Measurements from ENCODE around the gene HOXD8.

The HOXD8 gene

DNA sequence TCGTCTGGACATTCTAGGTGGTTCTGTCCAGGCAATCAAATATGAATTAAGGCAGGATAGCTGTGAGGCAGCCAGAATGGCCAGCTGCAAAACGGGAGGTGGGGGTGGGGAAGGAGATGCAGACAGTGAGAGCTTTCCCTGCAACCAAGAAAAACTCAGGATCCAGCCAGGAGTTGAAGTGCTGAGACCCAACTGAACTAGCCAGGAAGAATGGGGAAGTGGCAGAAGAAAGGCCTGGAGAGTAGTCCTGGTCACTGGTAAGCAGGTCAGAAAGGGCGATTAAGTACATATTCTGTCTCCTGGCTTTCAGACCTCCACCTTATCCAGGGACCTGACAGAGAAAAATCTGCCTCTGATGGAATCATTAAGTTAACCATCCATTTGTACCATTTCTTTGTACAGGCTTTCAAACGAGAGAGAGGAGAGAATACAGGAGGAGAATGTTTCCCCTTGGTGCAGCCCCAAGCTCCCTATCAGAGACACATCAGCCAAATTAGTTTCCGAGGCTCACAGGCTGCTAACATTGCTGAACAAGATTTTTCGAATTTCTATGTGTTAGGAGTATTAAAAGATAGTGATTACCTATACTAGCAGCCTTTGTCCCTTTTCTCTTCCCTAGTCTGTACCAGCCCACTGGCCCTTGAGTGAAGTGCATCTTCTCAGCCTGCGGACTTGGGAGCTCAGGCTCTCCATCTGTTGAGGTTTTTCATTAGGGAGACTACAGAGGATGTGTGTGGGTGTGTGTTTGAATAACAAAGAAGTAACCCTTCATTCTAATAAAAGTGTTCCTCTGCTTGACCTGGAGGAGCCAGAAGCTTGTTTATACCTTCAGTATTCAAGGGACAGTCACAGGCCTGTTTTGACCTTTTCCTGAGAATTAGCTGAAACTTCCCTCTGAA is 46.5 kb downstream of the HOXD8 start:
- no peak for DNase-seq

DNA sequence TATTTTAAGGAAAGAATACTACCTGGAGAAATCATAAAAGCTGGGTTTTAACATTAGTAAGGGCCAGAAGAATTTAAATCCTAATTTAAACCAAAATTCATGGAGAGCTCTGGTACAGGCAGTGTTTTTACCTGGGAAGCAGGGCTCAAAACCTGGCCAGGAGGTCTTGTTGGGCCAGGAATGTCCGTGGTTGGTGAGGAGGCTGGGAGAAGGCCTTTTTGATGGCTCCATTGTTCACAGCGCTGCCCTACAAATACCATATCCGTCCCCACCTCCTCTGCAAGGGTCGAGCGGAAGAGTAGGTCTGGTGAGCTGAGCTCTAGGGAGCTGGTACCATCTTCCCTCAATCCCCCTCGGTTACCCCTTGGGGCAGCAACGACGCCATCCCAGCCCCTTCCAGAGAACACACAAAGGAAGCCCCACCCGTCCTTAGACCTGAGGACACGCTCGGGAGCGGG is 48.1 kb downstream of the HOXD8 start:
- DNase-seq = no peak

DNA sequence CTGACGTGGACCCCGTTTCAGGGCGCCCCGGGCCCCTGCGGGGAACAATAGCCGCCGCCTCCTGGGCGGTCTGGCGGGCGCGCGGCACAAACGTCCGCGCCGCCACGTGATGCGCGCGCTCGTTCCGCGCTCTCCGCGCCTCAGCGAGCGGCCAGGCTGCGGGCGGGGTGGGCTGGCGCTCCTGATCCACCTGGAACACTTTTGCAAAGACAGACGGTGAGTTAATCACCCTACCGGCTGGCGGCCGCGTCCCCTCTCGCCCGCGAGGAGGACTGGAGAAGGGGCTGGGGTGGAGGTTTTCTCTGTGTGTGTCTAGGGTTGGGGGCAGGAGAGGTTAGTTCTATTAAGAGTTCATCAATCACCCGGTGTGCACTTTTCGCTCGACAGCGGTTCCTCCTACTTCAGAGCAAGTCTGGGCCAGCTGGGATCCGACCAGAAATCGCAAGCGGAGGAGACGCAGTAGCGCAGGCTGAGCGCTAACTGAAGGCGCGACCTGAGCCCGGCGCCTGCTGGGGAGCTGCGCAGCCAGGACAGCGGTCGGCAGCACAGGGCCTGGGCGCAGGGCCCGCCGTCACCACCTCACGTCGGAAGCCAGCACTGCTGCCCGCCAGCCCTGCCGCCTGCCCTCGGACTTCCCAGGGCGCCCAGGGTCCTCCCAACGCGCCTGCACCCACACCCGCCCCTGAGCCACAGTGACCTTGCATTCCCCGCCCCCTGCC is 48.7 kb downstream of the HOXD8 start:
- no peak for DNase-seq

DNA sequence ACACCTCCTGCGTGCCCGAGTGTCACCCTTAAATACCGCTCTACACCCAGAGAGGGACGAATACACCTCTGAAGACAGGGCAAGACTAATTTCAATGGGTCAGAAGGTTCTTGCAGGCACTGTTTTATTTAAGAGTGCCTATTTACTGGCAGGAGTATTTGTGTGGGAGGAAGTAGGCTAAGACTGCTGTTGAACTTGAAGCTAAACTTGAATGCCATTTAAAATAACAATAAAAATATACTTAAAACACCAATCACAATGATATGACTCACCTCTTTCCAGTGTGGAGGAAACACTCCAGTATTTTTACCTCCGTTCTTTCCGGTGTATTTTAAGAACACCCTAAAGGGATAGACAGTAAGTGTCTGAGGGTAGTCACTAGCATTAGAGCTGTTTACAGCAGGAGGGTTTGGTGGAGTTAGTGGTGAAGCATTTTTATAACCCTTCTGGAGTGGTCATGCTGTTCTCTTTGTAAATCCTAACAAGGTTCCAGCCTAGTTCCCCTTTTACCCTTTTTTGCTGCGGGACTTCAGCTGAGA is 49.3 kb downstream of the HOXD8 start:
- DNase-seq = no peak

DNA sequence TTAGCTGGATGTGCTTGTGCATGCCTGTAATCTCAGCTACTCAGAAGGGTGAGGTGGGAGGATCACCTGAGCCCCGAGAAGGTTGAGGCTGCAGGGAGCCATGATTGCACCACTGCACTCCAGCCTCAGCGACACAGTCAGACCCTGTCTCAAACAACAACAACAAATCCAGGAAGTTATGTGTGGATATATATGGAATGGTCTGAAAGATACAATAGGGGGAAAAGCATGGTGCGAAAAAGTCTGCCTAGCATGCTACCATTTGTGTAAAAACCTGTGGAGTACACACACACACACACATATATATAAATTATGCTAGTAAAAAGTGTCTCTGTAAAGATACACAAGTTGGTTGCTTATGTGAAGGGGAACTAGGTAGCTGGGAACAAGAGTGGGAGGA is 52.0 kb downstream of the HOXD8 start:
- DNase-seq = no peak

Data from NCI-H1694 (cell line).